ENCODE measurements around the gene NDRG4. TPM values are rescaled to one million over a fixed set of nuclear protein-coding genes. Genes with fewer than 3 reads are reported as not detected.

NDRG4 gene
- total and polyA plus RNA-seq, 2 experiments from 2014 or later, result 16.3 to 32.1 TPM

GRCh38 chr16:58551496-58551895 is 51.6 kb downstream of the NDRG4 start:
- Histone ChIP-seq H3K36me3 (ENCODE audit: insufficient read depth) (peaks cover 64% of the 10 kb centered on the region), H3K27ac (ENCODE audit: low read depth) (no peak overlapping the region), H3F3A (replicated peaks; ENCODE audit: low read depth) (no peaks in the 10 kb centered on the region), H3K4me1 (ENCODE audit: insufficient read depth) (no peaks in the 10 kb centered on the region), H4K20me1 (replicated peaks; ENCODE audit: insufficient read depth) (peaks cover 4% of the 10 kb centered on the region), H3K79me2 (replicated peaks; ENCODE audit: insufficient read depth) (no peaks in the 10 kb centered on the region), H2AFZ (no peak overlapping the region), H3K4me3 (no peak overlapping the region), H3K4me2 (no peak overlapping the region), H3K9me2 (ENCODE audit: insufficient read depth) (no peaks in the 10 kb centered on the region), H3K27me3 (ENCODE audit: insufficient read depth) (no peaks in the 10 kb centered on the region)
- Mint-ChIP-seq H3K36me3 (ENCODE audit: low read depth) (peaks cover 86% of the 10 kb centered on the region), H3K27ac (no peak overlapping the region), H3K4me1 (no peaks in the 10 kb centered on the region), H3K9me3 (no peaks in the 10 kb centered on the region), H3K27me3 (ENCODE audit: insufficient read depth, low read depth, poor library complexity) (peaks cover 6% of the 10 kb centered on the region), H3K4me3 (no peak overlapping the region)
- no peak for TF ChIP-seq ZNF114 (CRISPR knock-in tag; IDR thresholded peaks at IDR 0.05)
- TF ChIP-seq CTCF (conservative IDR thresholded peaks at IDR 0.05; ENCODE audit: low read depth in 2 of 2), result no peak
- no peak for ATAC-seq
- no peak for DNase-seq (ENCODE audit: low spot score)

GRCh38 chr16:58556678-58557077 is 56.7 kb downstream of the NDRG4 start:
- no peaks in the 10 kb centered on the region for H3K4me1 ChIP-seq (ENCODE audit: insufficient read depth)
- H3K9me3 Mint-ChIP-seq, result no peaks in the 10 kb centered on the region
- no peak overlapping the region for H3K4me3 Mint-ChIP-seq
- no peak overlapping the region for H3K27ac ChIP-seq (ENCODE audit: low read depth)
- H3K27me3 Mint-ChIP-seq (ENCODE audit: insufficient read depth, low read depth, poor library complexity), result peaks cover 2% of the 10 kb centered on the region
- no peak overlapping the region for H2AFZ ChIP-seq
- H3K4me2 ChIP-seq, result no peak overlapping the region
- DNase-seq (ENCODE audit: low spot score), result no peak
- H3F3A ChIP-seq (replicated peaks; ENCODE audit: low read depth), result no peaks in the 10 kb centered on the region
- no peak overlapping the region for H3K27ac Mint-ChIP-seq
- no peak for ATAC-seq
- no peaks in the 10 kb centered on the region for H3K9me2 ChIP-seq (ENCODE audit: insufficient read depth)
- H3K27me3 ChIP-seq (ENCODE audit: insufficient read depth), result no peaks in the 10 kb centered on the region
- H3K36me3 Mint-ChIP-seq (ENCODE audit: low read depth), result peaks cover 73% of the 10 kb centered on the region
- peaks cover 70% of the 10 kb centered on the region; the same call in 1 of the 2 replicates for H3K36me3 ChIP-seq (ENCODE audit: insufficient read depth)
- peaks cover 17% of the 10 kb centered on the region; the same call in 1 of the 2 replicates for H4K20me1 ChIP-seq (replicated peaks; ENCODE audit: insufficient read depth)
- peaks cover 25% of the 10 kb centered on the region for H3K79me2 ChIP-seq (replicated peaks; ENCODE audit: insufficient read depth)
- no peak overlapping the region for H3K4me3 ChIP-seq
- no peaks in the 10 kb centered on the region for H3K4me1 Mint-ChIP-seq
- TF ChIP-seq STAT1 (IDR thresholded peaks at IDR 0.05; ENCODE audit: unreplicated experiment) (no peak), ZNF114 (CRISPR knock-in tag; IDR thresholded peaks at IDR 0.05) (no peak), CTCF (conservative IDR thresholded peaks at IDR 0.05; ENCODE audit: low read depth in 2 of 2) (no peak), CREB1 (CRISPR knock-in tag; IDR thresholded peaks at IDR 0.05; ENCODE audit: low read depth) (no peak), EZH2phosphoT487 (IDR thresholded peaks at IDR 0.05; ENCODE audit: unreplicated experiment) (no peak), ZNF462 (CRISPR knock-in tag; IDR thresholded peaks at IDR 0.05) (no peak), POLR2AphosphoS5 (IDR thresholded peaks at IDR 0.05; ENCODE audit: low read depth) (no peak), ETS1 (IDR thresholded peaks at IDR 0.05) (no peak), ZNF331 (CRISPR knock-in tag; IDR thresholded peaks at IDR 0.05; ENCODE audit: low read depth) (no peak)
